Hematopoietic multipotent progenitor cell treated with erythropoietin and hydrocortisone succinate and interleukin-3 and kit ligand, for 6 days (in vitro differentiated cells): ENCODE measurements around the gene TRPM3.
A peak's percentile ranks its signal among the peaks of the same experiment; 100 is the strongest.
"Not testable (repeated sequence)": the region's sequence is repeated elsewhere in the genome, so short reads cannot be mapped to it uniquely, and the experiment has no call there.

Experiments
- DNase-seq: peaks from one replicate; pipeline ENCODE4 v3.0.0-alpha.2; 2015

Gene TRPM3

GRCh38 chr9:70811638-70812037, 309.8 kb downstream of the TRPM3 start:
- DNase-seq: no peak

- DNase-seq: no peak
Measured at GRCh38 chr9:70806875-70807274, 314.5 kb downstream of the TRPM3 start.

- DNase-seq: no peak
Measured at GRCh38 chr9:70805949-70806348, 315.5 kb downstream of the TRPM3 start.

GRCh38 chr9:70802758-70803436, 318.5 kb downstream of the TRPM3 start:
- no peak for DNase-seq

GRCh38 chr9:70802206-70802605, 319.2 kb downstream of the TRPM3 start:
- no peak for DNase-seq

GRCh38 chr9:70801181-70801829, 320.1 kb downstream of the TRPM3 start:
- DNase-seq: no peak

GRCh38 chr9:70798018-70798417, 323.4 kb downstream of the TRPM3 start:
- no peak for DNase-seq

GRCh38 chr9:70795841-70796240, 325.6 kb downstream of the TRPM3 start:
- no peak for DNase-seq

GRCh38 chr9:70792796-70793195, 328.6 kb downstream of the TRPM3 start:
- DNase-seq: no peak

- DNase-seq: no peak
Measured at GRCh38 chr9:70791936-70792335, 329.5 kb downstream of the TRPM3 start.

GRCh38 chr9:70789086-70789485, 332.3 kb downstream of the TRPM3 start:
- no peak for DNase-seq

- DNase-seq: peak; percentile 11
Measured at GRCh38 chr9:70784456-70784855, 337.0 kb downstream of the TRPM3 start.

GRCh38 chr9:70778568-70778967, 342.9 kb downstream of the TRPM3 start:
- DNase-seq: no peak

GRCh38 chr9:70773579-70773978, 347.8 kb downstream of the TRPM3 start:
- no peak for DNase-seq

GRCh38 chr9:70772601-70773000, 348.8 kb downstream of the TRPM3 start:
- no peak for DNase-seq

- no peak for DNase-seq
Measured at GRCh38 chr9:70765946-70766345, 355.5 kb downstream of the TRPM3 start.

GRCh38 chr9:70761139-70761670, 360.2 kb downstream of the TRPM3 start:
- DNase-seq: no peak

GRCh38 chr9:70760228-70760627, 361.2 kb downstream of the TRPM3 start:
- no peak for DNase-seq

GRCh38 chr9:70753311-70753710, 368.1 kb downstream of the TRPM3 start:
- no peak for DNase-seq

GRCh38 chr9:70749066-70749465, 372.4 kb downstream of the TRPM3 start:
- no peak for DNase-seq

GRCh38 chr9:70747261-70747718, 374.1 kb downstream of the TRPM3 start:
- no peak for DNase-seq

- DNase-seq: no peak
Measured at GRCh38 chr9:70746760-70747159, 374.7 kb downstream of the TRPM3 start.

- no peak for DNase-seq
Measured at GRCh38 chr9:70746316-70746715, 375.1 kb downstream of the TRPM3 start.

- DNase-seq: not testable (repeated sequence)
Measured at GRCh38 chr9:70724794-70725193, 396.6 kb downstream of the TRPM3 start.
